ENCODE measurements around the gene CCDC8. TPM values are rescaled to one million over a fixed set of nuclear protein-coding genes. Genes with fewer than 3 reads are reported as not detected.

The CCDC8 gene
- total RNA-seq, result 1 to 10 TPM; 1.7 to 7.1 (median 5.3) TPM

- TF ChIP-seq CTCF (IDR thresholded peaks at IDR 0.05), result no peak
- ATAC-seq (ENCODE audit: low FRiP score) (peak; percentile 87), DNase-seq (ENCODE audit: low spot score) (no peak)
Observed at GRCh38 chr19:46413262-46414031, at the start of gene CCDC8. Gene CCDC8, minus strand, starts transcription at chr19:46413564. Its CDS starts 754 bp downstream, at chr19:46412810.

- ATAC-seq (ENCODE audit: low FRiP score), result no peak
- no peak for DNase-seq (ENCODE audit: low spot score)
- no peak for TF ChIP-seq CTCF (IDR thresholded peaks at IDR 0.05)
Observed at GRCh38 chr19:46461537-46461936, 48.2 kb upstream of the CCDC8 start.

- no peak for TF ChIP-seq CTCF (IDR thresholded peaks at IDR 0.05)
- no peak for DNase-seq (ENCODE audit: low spot score)
- no peak for ATAC-seq (ENCODE audit: low FRiP score)
Observed at GRCh38 chr19:46460981-46461380, 47.6 kb upstream of the CCDC8 start.

GRCh38 chr19:46460055-46460454, 46.7 kb upstream of the CCDC8 start:
- no peak for ATAC-seq (ENCODE audit: low FRiP score)
- no peak for TF ChIP-seq CTCF (IDR thresholded peaks at IDR 0.05)

GRCh38 chr19:46456930-46457329, 43.6 kb upstream of the CCDC8 start:
- no peak for TF ChIP-seq CTCF (IDR thresholded peaks at IDR 0.05)
- DNase-seq (ENCODE audit: low spot score) (no peak), ATAC-seq (ENCODE audit: low FRiP score) (no peak)

More at GRCh38 chr19:46460055-46460454, 46.7 kb upstream of the CCDC8 start:
- DNase-seq (ENCODE audit: low spot score), result no peak

GRCh38 chr19:46454244-46454643, 40.9 kb upstream of the CCDC8 start:
- no peak for TF ChIP-seq CTCF (IDR thresholded peaks at IDR 0.05)
- no peak for ATAC-seq (ENCODE audit: low FRiP score)

GRCh38 chr19:46453661-46454060, 40.3 kb upstream of the CCDC8 start:
- DNase-seq (ENCODE audit: low spot score), result no peak

More at GRCh38 chr19:46454244-46454643, 40.9 kb upstream of the CCDC8 start:
- DNase-seq (ENCODE audit: low spot score), result no peak

More at GRCh38 chr19:46453661-46454060, 40.3 kb upstream of the CCDC8 start:
- no peak for ATAC-seq (ENCODE audit: low FRiP score)
- TF ChIP-seq CTCF (IDR thresholded peaks at IDR 0.05), result no peak
